GM10266 (cell line): ENCODE data around the gene PCDHGA5.

Experiments used
- DNase-seq: peaks from one replicate; pipeline ENCODE4 v3.0.0; 2012; ENCODE audit errors: extremely low spot score
- TF ChIP-seq, protein P1 (sequence below): IDR thresholded peaks from 2 replicates; pipeline ENCODE4 v1.5.1; 2012; ENCODE audit warnings: mild to moderate bottlenecking, low read depth; ENCODE audit not compliant: control insufficient read depth, insufficient read depth; ENCODE audit errors: missing control alignments

The PCDHGA5 gene

DNA sequence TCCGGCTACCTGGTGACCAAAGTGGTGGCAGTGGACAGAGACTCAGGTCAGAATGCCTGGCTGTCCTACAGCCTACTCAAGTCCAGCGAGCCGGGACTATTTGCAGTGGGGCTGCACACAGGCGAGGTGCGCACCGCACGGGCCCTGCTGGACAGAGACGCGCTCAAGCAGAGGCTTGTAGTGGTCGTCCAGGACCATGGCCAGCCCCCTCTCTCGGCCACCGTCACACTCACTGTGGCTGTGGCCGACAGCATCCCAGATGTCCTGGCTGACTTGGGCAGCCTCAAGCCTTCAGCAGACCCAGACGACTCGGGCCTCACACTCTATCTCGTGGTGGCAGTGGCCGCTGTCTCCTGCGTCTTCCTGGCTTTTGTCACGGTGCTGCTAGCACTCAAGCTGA, 7.0 kb upstream of the PCDHGA5 start:
- TF ChIP-seq, protein P1, sequence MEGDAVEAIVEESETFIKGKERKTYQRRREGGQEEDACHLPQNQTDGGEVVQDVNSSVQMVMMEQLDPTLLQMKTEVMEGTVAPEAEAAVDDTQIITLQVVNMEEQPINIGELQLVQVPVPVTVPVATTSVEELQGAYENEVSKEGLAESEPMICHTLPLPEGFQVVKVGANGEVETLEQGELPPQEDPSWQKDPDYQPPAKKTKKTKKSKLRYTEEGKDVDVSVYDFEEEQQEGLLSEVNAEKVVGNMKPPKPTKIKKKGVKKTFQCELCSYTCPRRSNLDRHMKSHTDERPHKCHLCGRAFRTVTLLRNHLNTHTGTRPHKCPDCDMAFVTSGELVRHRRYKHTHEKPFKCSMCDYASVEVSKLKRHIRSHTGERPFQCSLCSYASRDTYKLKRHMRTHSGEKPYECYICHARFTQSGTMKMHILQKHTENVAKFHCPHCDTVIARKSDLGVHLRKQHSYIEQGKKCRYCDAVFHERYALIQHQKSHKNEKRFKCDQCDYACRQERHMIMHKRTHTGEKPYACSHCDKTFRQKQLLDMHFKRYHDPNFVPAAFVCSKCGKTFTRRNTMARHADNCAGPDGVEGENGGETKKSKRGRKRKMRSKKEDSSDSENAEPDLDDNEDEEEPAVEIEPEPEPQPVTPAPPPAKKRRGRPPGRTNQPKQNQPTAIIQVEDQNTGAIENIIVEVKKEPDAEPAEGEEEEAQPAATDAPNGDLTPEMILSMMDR: no peak
- no peak for DNase-seq

DNA sequence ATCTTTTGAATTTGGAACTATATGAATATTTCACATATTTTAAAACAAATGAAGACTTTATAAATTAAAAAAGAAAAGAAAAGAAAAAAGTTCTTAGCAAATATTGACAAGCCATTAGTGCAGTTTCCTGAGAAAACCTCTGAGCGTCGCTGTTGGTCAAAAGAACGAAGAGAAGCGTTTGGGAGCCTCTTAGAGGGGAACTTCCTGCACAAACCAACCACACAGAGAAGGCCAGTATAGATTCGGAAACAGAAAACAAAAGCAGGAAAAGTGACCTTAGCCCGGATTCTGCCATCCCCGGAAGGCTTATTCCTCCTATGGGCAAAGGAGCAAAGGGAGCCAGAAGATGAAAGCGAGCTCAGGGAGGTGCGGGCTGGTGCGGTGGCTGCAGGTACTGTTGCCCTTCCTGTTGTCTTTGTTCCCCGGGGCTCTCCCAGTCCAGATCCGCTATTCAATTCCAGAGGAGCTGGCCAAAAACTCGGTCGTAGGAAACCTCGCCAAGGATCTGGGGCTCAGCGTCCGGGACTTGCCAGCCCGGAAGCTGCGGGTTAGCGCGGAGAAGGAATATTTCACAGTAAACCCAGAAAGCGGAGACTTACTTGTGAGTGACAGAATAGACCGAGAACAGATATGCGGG, 4.1 kb upstream of the PCDHGA5 start, which contains the start of gene PCDHGB2:
Gene PCDHGB2 (plus strand): TSS at position 205 of the 637 bp plus-strand sequence. CDS start 142 bp downstream, at position 347.
- DNase-seq: peak; percentile 69
- TF ChIP-seq, protein P1: peak; percentile 31

DNA sequence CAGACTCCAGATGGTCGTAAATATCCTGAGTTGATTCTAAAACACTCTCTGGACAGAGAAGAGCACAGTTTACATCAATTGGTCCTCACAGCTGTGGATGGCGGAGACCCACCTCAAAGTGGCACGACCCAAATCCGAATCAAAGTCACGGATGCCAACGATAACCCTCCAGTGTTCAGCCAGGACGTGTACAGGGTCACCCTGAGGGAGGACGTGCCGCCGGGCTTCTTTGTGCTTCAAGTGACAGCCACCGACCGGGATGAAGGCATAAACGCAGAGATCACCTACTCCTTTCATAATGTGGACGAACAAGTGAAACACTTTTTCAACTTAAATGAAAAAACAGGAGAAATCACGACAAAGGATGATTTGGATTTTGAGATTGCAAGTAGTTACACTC, 3.3 kb upstream of the PCDHGA5 start:
- DNase-seq: no peak
- TF ChIP-seq, protein P1: no peak

DNA sequence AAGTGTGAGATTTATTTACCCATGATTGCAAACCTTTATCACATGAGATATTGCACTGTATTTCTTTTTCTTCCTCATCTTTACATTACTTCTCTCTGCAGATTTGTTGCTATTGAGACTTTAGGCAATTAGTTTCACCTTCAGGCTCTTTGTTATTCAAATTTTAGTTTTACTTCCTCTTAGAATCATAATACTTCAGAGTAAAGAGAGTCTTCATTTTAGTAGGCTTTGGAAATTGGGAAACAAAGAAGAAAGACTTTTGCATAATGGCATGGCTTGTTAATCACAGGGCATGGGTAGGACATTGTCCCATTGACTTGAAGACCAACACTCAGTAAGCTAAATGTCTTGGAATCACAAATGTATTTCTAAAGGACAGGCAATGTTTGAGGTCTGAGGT, 1.2 kb upstream of the PCDHGA5 start:
- TF ChIP-seq, protein P1: no peak
- no peak for DNase-seq

DNA sequence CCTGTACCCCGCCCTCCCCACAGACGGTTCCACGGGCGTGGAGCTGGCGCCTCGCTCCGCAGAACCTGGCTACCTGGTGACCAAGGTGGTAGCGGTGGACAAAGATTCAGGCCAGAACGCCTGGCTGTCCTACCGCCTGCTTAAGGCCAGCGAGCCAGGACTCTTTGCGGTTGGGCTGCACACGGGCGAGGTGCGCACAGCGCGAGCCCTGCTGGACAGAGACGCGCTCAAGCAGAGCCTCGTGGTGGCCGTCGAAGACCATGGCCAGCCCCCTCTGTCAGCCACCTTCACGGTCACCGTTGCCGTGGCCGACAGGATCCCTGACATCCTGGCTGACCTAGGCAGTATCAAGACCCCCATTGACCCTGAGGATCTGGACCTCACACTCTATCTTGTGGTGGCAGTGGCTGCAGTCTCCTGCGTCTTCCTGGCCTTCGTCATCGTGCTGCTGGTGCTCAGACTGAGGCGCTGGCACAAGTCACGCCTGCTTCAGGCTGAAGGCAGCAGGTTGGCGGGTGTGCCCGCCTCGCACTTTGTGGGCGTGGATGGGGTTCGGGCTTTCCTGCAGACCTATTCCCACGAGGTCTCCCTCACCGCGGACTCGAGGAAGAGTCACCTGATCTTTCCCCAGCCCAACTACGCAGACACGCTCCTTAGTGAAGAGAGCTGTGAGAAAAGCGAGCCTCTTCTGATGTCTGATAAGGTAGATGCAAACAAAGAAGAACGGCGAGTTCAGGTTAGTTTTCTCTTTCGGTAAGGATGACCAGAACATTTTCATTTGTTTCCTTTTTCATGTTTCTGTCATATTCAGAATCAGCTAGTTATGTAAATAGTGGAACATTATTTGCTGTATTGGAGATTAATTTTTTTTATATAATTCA, 2.3 kb downstream of the PCDHGA5 start:
- no peak for DNase-seq
- TF ChIP-seq, protein P1: no peak

DNA sequence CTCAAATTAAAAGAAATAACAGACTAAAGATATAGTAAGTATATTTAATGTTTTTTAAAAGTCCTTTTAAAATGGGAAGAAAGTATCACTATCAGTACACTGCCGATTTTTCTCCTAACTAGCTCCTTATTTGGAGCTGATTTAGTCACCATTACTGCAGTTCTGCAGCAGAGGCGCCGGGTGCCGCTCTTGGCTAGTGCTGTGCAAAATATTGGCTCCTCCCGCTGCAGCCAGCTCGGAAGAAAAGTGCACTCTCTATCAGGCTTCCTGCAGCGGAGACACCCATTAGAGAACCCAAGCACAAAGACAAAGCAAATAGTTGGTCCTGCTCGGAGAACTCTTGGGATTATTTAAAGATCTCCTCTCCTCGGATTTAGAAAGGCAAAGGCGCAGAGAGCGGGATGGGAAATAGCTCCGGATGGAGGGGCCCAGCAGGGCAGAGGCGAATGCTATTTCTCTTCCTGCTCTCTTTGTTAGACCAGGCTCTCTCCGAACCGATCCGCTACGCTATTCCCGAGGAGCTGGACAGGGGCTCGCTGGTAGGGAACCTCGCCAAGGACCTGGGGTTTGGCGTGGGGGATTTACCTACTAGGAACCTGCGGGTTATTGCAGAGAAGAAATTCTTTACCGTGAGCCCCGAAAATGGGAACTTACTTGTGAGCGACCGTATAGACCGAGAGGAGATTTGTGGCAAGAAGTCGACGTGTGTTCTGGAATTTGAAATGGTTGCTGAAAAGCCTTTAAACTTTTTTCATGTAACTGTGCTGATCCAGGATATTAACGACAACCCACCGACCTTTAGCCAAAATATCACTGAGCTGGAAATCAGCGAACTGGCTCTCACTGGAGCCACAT, 6.3 kb downstream of the PCDHGA5 start, which contains the start of gene PCDHGB3:
Gene PCDHGB3 (plus strand): TSS at position 249 of the 855 bp plus-strand sequence. CDS start 153 bp downstream, at position 402.
- TF ChIP-seq, protein P1: peak; percentile 48
- peak; percentile 65 for DNase-seq
